NCI-H2081 (cell line): ENCODE data around the gene BSG.
"Not testable (repeated sequence)": the region's sequence is repeated elsewhere in the genome, so short reads cannot be mapped to it uniquely, and the experiment has no call there.

Experiments used
- DNase-seq, 2 experiments: peaks; one replicate each; lab custom pipeline; 2025; lab: John Stamatoyannopoulos, UW

BSG gene

DNA sequence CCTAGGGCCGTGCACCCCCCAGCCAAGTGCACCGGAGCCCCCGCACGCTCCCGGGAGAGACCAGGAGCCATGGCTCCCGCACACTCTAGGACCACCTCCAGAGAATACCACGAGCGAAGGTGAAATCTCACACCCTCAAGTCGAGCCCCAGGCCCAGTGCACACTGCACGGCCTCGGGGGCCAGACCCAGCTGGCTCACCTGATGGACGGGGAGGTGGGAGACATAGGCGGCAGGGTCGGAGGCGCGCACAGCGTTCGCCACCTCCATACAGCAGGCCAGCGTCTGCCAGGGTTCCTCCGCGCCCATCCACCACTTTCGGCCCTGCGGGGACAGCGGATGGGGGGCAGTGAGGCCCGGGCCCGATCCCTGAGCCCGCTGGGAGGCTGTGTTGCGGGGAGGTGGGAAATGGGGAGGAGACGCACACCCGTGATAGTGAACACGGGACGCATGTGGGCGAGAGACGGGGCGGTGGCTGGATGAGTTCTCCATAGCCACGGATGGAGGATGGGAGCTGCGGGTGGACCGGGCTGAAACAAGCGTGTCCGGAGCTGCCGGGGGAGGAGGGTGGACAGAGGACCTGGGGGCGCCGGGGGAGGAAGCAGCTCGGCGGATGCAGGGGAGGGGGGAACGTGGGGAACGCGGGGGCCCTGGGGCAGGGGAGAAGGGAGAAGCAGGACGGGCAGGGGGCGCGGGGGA lies 47.9 kb downstream of the BSG start:
- no peak for DNase-seq

DNA sequence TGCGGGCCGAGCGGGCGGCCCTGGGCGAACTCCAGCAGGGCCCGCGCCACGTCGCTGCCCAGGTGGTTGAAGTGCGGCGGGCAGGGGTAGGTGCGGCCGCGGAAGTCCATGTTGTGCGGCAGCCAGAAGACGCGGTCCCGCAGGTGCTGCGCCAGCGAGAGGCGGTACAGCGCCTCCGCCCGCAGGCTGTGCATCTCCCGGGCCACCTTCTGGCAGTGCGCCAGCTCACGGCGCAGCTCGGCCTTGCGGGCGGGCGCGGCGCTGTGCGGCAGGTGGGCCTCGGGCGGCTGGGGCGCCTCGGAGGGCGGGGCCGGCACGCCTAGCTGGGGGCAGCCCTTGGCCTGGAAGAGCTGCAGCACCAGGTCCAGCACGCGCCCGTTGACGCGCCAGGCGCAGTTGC lies 48.8 kb downstream of the BSG start:
- DNase-seq, result not testable (repeated sequence)

DNA sequence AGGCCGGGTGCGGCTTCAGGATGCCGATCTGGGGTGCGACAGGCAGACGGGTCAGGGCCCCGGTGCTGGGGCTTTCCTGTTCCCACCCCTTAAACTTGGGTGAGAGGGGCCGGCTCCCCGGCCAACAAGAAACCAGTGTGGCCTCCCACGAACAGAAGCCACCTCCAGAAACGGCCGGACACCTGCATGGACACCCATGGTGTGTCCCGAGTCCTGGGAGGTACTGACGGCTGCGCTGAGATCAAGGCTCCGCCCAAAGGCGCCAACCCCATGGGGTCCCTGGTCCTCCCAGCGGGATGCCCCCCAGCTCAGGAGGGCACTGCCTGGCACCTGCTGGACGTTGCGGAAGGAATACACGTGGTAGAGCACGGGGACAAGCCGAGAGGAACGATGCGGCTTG lies 49.4 kb downstream of the BSG start:
- DNase-seq, result no peak

DNA sequence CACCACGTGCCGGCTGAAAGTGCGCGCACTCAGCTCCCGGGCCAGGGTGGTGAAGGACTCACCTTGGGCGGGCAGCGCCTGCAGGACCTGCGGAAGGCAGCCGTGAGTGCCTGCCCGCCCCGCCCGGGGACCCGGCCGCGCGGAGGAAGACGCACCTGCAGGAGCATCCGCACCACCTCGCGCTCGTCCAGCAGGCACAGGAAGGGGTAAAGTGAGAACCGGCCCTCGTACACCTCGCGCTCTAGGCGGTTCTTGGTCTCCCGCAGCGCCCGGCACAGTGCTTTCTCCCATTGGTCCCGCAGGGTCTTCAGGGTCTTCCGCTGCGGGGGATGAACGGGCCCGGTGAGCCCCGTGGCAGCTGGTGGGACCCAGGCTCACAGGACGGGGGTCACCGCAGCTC lies 50.3 kb downstream of the BSG start:
- DNase-seq, result no peak

DNA sequence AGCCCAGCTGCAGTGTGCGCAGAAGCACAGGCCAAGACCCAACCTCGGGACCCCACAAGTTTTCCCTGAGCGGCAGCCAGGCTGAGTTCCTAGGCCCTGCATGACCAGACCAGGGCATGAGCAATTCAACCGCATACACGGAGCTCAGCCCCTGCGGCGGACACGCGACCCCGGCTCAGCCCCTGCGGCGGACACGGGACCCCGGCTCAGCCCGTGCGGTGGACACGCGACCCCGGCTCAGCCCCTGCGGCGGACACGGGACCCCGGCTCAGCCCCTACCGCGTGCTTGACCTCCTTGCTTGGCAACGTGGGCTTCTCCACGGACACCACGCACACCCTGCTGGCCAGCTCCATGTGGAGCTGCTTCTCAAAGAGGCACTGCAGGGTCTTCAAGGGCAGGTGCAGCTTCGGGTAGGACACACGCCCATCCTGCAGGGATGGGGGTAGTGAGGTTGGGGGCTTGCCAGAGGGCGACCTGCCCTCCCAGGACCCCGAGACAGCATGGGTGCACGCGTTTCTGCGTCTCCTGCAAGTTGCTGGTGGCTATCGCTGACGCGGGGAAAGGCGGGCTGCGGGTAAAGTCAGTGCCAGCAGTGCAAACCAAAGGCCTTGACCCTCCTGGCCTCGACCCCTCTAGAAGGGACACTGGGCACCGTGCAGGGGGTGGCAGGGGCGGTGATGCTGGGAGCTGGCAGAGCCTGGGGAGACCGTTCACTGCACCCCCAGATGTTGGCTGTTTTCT lies 51.0 kb downstream of the BSG start:
- DNase-seq, result no peak

DNA sequence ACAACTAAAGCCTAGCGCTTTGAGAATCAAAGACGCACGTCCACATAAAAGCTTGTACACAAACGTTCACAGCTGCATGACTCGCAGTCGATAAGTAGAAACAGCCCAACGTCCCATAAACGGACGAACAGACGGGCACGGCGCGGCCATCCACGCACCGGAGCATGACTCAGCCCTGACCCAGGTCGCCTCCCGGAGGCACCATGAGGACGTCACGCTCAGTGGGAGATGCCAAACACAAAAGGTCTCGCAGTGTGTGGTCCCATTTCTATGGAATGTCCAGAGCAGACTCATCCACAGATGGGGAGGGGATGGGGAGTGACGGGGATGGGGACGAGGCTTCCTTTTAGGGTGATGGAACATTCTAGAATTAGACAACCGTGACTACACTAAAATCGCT lies 51.6 kb downstream of the BSG start:
- no peak for DNase-seq

DNA sequence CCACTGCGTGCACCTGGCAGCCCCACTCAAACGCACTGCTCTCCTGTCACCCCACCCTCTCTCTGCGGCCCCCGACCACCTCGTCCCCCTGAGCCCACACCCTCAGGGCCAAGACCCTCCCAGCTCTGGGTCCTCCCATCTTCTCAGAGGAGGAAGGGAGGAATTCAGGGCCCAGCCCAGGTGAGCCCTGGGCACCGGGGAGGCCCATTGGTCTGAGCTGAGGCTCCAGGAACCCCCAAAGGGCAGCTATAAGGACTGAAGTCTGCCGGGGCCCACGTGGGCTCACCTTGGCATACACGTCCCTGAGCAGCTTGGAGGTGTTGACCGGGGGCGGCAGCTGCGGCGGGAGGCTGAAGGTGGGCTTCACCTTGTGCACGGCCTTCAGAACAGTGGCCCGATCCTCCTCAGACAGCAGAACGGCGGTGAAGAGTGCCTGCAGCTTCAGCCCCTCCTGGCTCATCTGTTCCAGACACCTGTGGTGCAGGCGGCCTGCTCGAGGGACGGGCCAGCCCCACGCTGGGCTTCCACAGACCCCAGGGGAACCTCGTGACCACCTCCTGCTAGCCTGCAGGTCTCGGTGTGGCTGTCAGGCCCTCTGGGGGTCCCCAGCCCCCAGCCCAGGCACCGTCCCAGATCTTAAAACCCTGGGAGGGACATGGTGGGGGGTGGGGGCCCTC lies 52.2 kb downstream of the BSG start:
- DNase-seq, result no peak

DNA sequence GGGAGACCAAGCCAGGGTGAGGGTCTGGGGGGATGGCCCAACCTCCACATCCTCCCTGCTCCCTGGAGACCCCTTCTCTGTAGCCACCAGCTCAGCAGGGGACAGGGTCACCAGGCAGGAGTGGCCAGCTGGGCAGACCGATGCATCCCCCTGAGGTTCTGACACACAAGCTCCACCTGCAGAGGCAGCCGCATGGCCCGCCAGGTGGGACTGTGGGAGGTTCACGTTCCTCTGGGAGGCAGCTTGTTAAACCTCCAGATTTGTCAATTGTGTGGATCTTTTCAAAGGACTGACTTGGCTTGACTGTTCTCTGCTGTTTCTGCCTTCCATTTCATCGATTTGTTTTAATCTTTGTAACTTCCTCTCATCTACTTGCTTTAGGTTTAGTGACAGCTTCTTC lies 52.9 kb downstream of the BSG start:
- no peak for DNase-seq

DNA sequence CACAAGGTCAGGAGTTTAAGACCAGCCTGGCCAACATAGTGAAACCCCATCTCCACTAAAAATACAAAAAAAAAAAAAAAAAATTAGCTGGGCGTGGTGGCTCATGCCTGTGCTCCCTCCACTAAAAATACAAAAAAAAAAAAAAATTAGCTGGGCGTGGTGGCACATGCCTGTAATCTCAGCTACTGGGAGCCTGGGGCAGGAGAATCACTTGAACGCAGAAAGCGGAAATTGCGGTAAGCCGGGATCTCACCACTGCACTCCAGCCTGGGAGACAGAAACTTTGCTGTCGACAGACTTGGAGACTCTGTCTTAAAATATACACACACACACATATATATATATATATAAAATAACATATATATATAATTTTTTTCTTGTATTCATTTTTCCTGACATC lies 54.2 kb downstream of the BSG start:
- not testable (repeated sequence) for DNase-seq

DNA sequence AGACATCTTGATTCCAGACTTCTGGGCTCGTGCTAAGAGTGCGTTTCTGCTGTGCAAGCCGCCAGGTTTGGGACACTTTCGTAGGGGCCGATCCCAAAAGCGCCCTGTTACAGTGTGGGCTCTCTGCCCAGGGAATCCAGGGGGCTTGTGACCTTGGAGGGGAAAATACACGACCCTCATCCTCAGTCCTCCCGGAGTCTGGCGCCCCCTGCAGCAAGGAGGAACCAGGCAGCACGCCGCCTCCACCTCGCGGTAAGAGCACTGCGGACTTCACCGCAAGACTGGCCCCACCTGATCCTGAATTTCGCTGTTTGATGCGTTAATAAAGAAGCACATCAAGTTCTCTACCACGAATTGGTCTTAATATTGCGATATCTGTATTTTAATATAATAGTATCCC lies 55.8 kb downstream of the BSG start:
- DNase-seq, result no peak

DNA sequence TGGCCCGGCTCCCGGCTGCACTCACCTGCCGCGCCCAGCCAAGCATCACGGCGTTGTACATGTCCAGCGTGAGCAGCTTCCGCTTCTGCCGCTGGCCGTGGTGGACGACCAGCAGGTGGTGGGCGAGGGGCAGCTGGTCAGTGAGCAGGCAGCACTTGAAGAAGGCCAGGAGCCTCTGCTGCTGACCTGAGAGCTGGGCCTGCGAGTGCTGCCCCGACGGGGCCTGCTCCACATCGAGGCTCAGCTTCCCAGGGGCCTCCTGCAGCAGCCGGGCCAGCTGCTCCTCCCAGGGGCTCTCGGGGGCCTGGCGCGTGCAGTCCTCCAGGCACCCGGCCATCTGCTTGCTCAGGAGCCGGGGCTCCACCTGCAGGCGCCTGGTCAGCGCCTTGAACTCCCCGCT lies 57.1 kb downstream of the BSG start:
- DNase-seq, result peak; percentile 36 to 61

DNA sequence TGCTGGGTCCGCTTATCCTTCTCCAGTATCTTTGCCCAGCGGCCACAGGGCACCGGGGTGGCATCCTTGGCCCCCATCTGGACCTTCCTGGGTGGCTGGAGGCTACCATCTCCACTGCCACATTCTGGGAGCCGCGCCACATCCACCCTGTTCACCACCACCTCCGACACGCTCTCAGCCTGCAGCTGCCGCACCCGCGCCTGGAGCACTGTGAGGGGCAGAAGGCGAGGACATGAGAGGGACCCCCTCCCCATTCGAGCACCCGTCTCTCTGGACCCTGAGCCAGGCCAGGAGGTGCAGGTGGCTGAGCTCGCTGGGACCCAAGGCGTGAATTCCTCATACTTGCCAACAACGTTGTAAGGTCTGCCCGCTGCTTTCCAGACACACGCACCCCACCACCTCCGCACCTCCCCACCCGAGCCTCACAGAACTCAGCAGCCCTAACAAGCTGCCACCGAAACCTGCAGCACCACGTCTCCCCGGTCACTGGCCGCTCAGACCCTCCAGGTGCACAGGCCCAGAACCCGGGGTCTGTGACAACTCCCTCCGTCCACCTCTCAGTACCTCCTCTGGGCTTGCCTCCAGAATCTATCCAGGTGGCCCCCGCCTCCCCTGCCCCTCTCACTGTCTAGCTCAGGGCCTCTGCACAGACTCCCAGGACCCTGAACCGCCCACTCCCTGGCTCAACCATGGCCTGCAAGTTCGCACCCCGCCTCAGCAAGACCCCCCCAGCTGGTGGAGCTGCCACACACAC lies 57.7 kb downstream of the BSG start:
- DNase-seq, result no peak

DNA sequence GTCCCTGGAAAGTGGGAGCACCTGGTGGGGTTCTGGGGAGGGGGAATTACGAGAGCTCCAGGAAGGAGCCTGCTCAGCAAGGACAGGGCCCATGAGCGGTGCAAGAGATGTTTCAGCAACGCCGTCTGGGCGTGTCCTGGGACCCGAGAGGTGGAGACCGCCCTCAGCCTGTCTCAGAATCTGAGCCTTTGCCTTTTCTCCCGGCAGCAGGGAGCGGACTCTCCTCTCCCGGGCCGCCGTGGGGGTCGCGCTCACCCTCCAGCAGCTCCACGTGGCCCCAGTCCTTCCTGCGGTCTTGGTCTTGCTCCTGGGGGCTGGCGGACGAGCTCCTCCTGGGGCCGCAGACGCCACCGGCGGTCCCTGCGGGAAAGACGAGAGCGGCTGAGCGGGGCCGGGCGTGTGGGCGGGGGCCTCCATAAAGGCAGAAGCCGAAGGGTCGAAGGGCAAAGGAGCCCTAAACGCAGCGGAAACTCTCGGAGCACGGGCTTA lies 60.2 kb downstream of the BSG start:
- peak; percentile 4 to 22 for DNase-seq
